ENCODE data around the gene SCG5.

GRCh38 chr15:32709295-32710033 lies 68.0 kb downstream of the SCG5 start:
- TF ChIP-seq EZH2 (optimal IDR thresholded peaks at IDR 0.05; ENCODE audit: low read depth, low read length): no peak
- TF ChIP-seq CTCF (IDR thresholded peaks at IDR 0.05; ENCODE audit: low read length): no peak
- TF ChIP-seq EZH2phosphoT487 (IDR thresholded peaks at IDR 0.05; ENCODE audit: low read length): no peak
